ENCODE results near the gene ZBTB8OS. TPM values are rescaled to one million over a fixed set of nuclear protein-coding genes. Genes with fewer than 3 reads are reported as not detected.

The ZBTB8OS gene
- total RNA-seq, 1 donor from 2014 or later, result 44.4 TPM

DNA sequence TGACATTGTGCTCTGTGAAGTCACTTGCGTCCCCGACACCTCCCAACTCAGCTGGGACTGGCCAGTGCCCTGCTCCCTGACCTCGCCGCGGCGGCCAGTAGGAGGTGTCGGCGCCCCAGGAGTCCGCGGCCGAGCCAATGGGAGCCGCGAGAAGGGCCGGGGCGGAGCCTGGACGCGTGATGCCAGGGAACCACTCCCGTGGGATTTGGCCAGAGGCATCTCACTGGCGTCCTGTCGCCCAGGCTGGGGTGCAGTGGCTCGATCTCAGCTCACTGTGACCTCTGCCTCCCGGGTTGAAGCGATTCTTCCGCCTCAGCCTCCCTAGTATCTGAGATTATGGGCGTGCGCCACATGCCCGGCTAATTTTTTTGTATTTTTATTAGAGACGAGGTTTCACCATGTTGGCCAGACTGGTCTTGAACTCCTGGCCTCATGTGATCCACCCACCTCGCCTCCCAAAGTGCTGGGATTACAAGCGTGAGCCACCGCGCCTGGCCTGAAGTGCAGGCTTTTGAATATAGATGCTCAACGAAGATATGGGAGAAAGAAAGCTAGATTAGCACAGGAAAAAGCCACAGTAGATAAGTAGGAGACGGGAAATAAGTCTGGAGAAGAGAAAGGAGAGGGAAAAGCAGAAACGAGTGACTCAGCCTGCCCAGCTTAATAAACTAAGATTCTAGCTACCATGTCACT, 38.0 kb downstream of the ZBTB8OS start:
- DNase-seq (ENCODE audit: low read depth), result peak; percentile 92

- DNase-seq (ENCODE audit: low read depth), result no peak
These were observed 38.5 kb downstream of the ZBTB8OS start for GRCh38 chr1:32611859-32612188.

DNA sequence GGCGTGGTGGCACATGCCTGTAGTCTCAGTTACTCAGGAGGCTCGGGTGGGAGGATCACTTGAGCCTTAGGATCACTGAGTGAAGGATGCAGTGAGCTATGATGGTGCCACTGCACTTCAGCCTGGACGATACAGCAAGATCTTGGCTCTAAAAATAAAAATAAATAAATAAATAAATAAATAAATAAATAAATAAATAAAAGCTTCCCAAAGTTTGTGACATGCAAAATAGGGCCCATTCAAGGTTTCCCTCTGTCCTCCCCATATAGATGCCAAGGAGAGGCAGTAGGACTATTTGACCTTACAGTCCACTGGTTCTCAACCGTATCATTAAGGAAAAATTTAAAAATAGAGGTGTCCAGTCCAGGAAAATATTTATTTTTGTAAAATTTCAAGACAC, 41.2 kb downstream of the ZBTB8OS start:
- DNase-seq (ENCODE audit: low read depth), result no peak

GRCh38 chr1:32606565-32607371, 43.6 kb downstream of the ZBTB8OS start:
- no peak for DNase-seq (ENCODE audit: low read depth)

DNA sequence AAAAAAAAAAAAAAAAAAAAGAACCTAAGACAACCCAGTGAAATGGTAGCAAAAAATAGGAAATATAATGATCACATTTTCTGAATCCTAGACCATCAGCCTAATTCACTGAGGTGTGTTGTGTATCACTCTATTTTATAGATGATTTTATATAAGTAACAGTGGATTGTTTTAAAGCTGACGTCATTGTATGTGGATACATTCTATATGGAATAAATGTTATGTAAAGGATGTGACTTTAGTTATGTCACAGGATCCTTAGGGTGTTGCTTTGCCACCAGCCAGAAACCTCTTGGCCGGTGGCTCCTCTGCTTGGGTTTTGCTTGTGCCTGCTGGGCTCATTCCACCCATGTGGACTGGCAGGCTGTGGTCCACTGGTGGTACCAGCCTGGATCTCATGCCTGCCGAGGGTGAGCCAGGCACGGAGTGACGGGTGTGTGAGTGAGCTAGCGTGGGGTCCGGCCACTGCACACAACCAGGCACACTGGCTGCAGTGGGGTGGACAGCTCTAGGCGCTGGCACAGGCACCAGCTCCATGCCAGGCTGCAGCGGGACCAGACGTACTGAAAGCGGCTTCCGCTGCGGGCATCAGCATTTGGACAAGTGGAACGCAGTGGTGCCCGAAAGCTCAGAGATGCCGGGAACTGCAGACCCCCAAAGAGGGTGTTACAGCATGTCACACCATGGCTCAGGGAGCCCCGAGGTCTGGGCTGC, 44.5 kb downstream of the ZBTB8OS start:
- DNase-seq (ENCODE audit: low read depth), result no peak

- DNase-seq (ENCODE audit: low read depth), result no peak
These were observed 50.3 kb downstream of the ZBTB8OS start for GRCh38 chr1:32600034-32600433.

DNA sequence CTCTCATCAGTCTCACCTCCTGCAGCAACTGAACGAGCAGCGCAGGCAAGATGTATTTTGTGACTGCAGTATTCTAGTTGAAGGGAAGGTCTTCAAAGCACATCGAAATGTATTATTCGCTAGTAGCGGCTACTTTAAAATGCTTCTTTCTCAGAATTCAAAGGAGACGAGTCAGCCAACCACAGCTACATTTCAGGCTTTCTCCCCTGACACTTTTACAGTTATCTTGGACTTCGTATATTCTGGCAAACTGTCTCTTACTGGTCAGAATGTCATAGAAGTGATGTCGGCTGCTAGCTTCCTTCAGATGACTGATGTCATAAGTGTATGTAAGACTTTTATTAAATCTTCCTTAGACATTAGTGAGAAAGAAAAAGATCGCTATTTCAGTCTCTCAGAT, 57.4 kb downstream of the ZBTB8OS start:
- no peak for DNase-seq (ENCODE audit: low read depth)

GRCh38 chr1:32580348-32581017, 69.9 kb downstream of the ZBTB8OS start:
- no peak for DNase-seq (ENCODE audit: low read depth)

Other genes starting within 250 kb of the ZBTB8OS start
- gene ZBTB8B, start 185.5 kb downstream of the ZBTB8OS start, total RNA-seq, result 0.03 and 0.16 TPM in 2 replicates
- 2.8 and 3.7 TPM in 2 replicates for gene ZBTB8A, start 111.1 kb downstream of the ZBTB8OS start, total RNA-seq
- 161 and 193 TPM in 2 replicates for gene RBBP4, start 658 bp upstream of the ZBTB8OS start, total RNA-seq
- 131 and 152 TPM in 2 replicates for gene SYNC, start 52.2 kb upstream of the ZBTB8OS start, total RNA-seq
- 76.2 and 79.9 TPM in 2 replicates for gene YARS1, start 166.8 kb upstream of the ZBTB8OS start, total RNA-seq
- 18.4 and 27.9 TPM in 2 replicates for gene S100PBP, start 167.1 kb upstream of the ZBTB8OS start, total RNA-seq
- gene FNDC5, start 220.4 kb upstream of the ZBTB8OS start, total RNA-seq, result 392 and 577 TPM in 2 replicates
- gene HPCA, start 235.9 kb upstream of the ZBTB8OS start, total RNA-seq, result 0.88 TPM in 1 of 2 replicates, not detected in the other

All from myocyte (in vitro differentiated cells).